ENCODE results near the gene IRX3.

The IRX3 gene

GRCh38 chr16:54244061-54244886 is 42.3 kb downstream of the IRX3 start:
- Histone ChIP-seq H3K4me3 (ENCODE audit: low read depth, low read length) (no peak overlapping the region), H3K27ac (no peak overlapping the region), H3K4me1 (no peaks in the 10 kb centered on the region), H2AFZ (no peak overlapping the region), H3K79me2 (no peaks in the 10 kb centered on the region), H3K36me3 (ENCODE audit: control insufficient read depth, insufficient read depth, low read length) (no peaks in the 10 kb centered on the region), H3K9me3 (ENCODE audit: control insufficient read depth, low read length) (no peaks in the 10 kb centered on the region), H3K9ac (no peak overlapping the region), H3K4me2 (ENCODE audit: low read length) (no peak overlapping the region), H3K27me3 (ENCODE audit: control insufficient read depth, insufficient read depth, low read length) (no peaks in the 10 kb centered on the region)
- TF ChIP-seq CTCF (IDR thresholded peaks at IDR 0.05), result no peak

GRCh38 chr16:54243202-54243601 is 43.4 kb downstream of the IRX3 start:
- Histone ChIP-seq H3K4me3 (ENCODE audit: low read depth, low read length) (no peak overlapping the region), H3K36me3 (ENCODE audit: control insufficient read depth, insufficient read depth, low read length) (no peaks in the 10 kb centered on the region), H3K27me3 (ENCODE audit: control insufficient read depth, insufficient read depth, low read length) (no peaks in the 10 kb centered on the region), H3K4me1 (no peaks in the 10 kb centered on the region), H3K9ac (no peak overlapping the region), H2AFZ (no peak overlapping the region), H3K9me3 (ENCODE audit: control insufficient read depth, low read length) (no peaks in the 10 kb centered on the region), H3K79me2 (no peaks in the 10 kb centered on the region), H3K4me2 (ENCODE audit: low read length) (no peak overlapping the region), H3K27ac (no peak overlapping the region)
- TF ChIP-seq CTCF (IDR thresholded peaks at IDR 0.05), result no peak

GRCh38 chr16:54242199-54242598 is 44.4 kb downstream of the IRX3 start:
- H3K79me2 ChIP-seq, result no peaks in the 10 kb centered on the region
- no peaks in the 10 kb centered on the region for H3K9me3 ChIP-seq (ENCODE audit: control insufficient read depth, low read length)
- H3K4me2 ChIP-seq (ENCODE audit: low read length), result no peak overlapping the region
- H3K4me1 ChIP-seq, result no peaks in the 10 kb centered on the region
- no peak for TF ChIP-seq CTCF (IDR thresholded peaks at IDR 0.05)
- no peaks in the 10 kb centered on the region for H3K36me3 ChIP-seq (ENCODE audit: control insufficient read depth, insufficient read depth, low read length)
- no peak overlapping the region for H3K27ac ChIP-seq
- H3K9ac ChIP-seq, result no peak overlapping the region
- no peak overlapping the region for H2AFZ ChIP-seq
- no peak overlapping the region for H3K4me3 ChIP-seq (ENCODE audit: low read depth, low read length)
- H3K27me3 ChIP-seq (ENCODE audit: control insufficient read depth, insufficient read depth, low read length), result no peaks in the 10 kb centered on the region

GRCh38 chr16:54241525-54241924 is 45.1 kb downstream of the IRX3 start:
- H3K27me3 ChIP-seq (ENCODE audit: control insufficient read depth, insufficient read depth, low read length), result no peaks in the 10 kb centered on the region
- no peak overlapping the region for H3K4me3 ChIP-seq (ENCODE audit: low read depth, low read length)
- no peak overlapping the region for H2AFZ ChIP-seq
- TF ChIP-seq CTCF (IDR thresholded peaks at IDR 0.05), result no peak
- no peak overlapping the region for H3K4me2 ChIP-seq (ENCODE audit: low read length)
- H3K4me1 ChIP-seq, result no peaks in the 10 kb centered on the region
- H3K9me3 ChIP-seq (ENCODE audit: control insufficient read depth, low read length), result no peaks in the 10 kb centered on the region
- no peaks in the 10 kb centered on the region for H3K36me3 ChIP-seq (ENCODE audit: control insufficient read depth, insufficient read depth, low read length)
- no peaks in the 10 kb centered on the region for H3K79me2 ChIP-seq
- no peak overlapping the region for H3K9ac ChIP-seq
- no peak overlapping the region for H3K27ac ChIP-seq

Data from parathyroid adenoma (tissue), 2 donors.